HG03066 (cell line): Measurements from ENCODE around the gene TSPAN17.

Experiments used
- ATAC-seq: cut with Tn5 transposase; IDR thresholded peaks from one replicate; pipeline ENCODE4 v1.9.1; 2021; ENCODE audit warnings: low read depth; ENCODE audit not compliant: unreplicated experiment

TSPAN17 gene

GRCh38 chr5:176639981-176640380, 7.3 kb upstream of the TSPAN17 start:
- ATAC-seq, result no peak

- ATAC-seq, result no peak
Observed at GRCh38 chr5:176640616-176641015, 6.7 kb upstream of the TSPAN17 start.

- no peak for ATAC-seq
Observed at GRCh38 chr5:176642675-176643490, 4.4 kb upstream of the TSPAN17 start.

- ATAC-seq, result no peak
Observed at GRCh38 chr5:176643491-176644219, 3.6 kb upstream of the TSPAN17 start.

GRCh38 chr5:176644294-176644693, 3.0 kb upstream of the TSPAN17 start:
- ATAC-seq, result no peak

GRCh38 chr5:176644878-176645670, 2.2 kb upstream of the TSPAN17 start:
- no peak for ATAC-seq

- no peak for ATAC-seq
Observed at GRCh38 chr5:176646049-176646706, 1.1 kb upstream of the TSPAN17 start.

- ATAC-seq, result peak; percentile 7
Observed at GRCh38 chr5:176646707-176647029, 616 bp upstream of the TSPAN17 start.

- no peak for ATAC-seq
Observed at GRCh38 chr5:176647843-176648473, 674 bp downstream of the TSPAN17 start.

GRCh38 chr5:176648474-176649194, 1.4 kb downstream of the TSPAN17 start:
- no peak for ATAC-seq

GRCh38 chr5:176650354-176650884, 3.1 kb downstream of the TSPAN17 start:
- ATAC-seq, result no peak

GRCh38 chr5:176651472-176651980, 4.2 kb downstream of the TSPAN17 start:
- ATAC-seq, result no peak

GRCh38 chr5:176652136-176652535, 4.9 kb downstream of the TSPAN17 start:
- no peak for ATAC-seq

- no peak for ATAC-seq
Observed at GRCh38 chr5:176653401-176654385, 6.4 kb downstream of the TSPAN17 start.

- no peak for ATAC-seq
Observed at GRCh38 chr5:176654856-176655255, 7.6 kb downstream of the TSPAN17 start.

GRCh38 chr5:176656467-176656990, 9.2 kb downstream of the TSPAN17 start:
- ATAC-seq, result no peak

- ATAC-seq, result peak; percentile 47
Observed at GRCh38 chr5:176658007-176658599, 10.8 kb downstream of the TSPAN17 start.
